RPMI7951 (cell line): ENCODE data around the gene TAF6L. TPM values are rescaled to one million over a fixed set of nuclear protein-coding genes. Genes with fewer than 3 reads are reported as not detected.
"Not testable (repeated sequence)": the region's sequence is repeated elsewhere in the genome, so short reads cannot be mapped to it uniquely, and the experiment has no call there.

ENCODE experiments used
- DNase-seq: peaks from one replicate; pipeline ENCODE4 v3.0.0-alpha.2; 2012; ENCODE audit warnings: low read depth
- total RNA-seq: library from RNA; depleted of rRNA; stranded (reverse); fragments of >200 nt; shearing (Covaris generic); gene quantifications from 2 replicates; pipeline ENCODE4 v1.2.3, GENCODE V29; 2014

Gene TAF6L
- total RNA-seq, 1 experiment from 2014 or later = 15.1 TPM

DNA sequence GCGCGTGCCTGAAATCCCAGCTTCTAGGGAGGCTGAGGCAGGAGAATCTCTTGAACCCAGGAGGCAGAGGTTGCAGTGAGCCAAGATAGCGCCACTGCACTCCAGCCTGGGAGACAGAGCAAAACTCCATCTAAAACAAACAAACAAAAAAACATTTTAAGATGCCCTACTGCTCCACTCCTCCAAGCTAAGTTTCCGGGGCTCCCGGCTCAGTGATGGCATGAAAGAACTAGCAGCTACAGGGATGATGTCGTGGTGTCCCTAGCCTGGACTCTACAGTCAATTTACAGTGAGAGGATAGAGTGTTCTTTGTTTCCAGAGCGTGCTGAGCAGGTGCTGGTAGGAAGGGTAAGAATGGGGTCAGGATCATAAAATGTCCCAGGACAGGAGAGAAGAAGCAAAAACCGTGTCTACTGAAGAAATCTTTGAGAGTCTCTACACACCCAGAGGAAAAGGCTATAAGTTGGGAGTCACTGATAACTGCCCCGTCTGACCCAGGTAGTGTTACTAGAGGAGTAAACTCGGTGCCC, 16.0 kb upstream of the TAF6L start:
- no peak for DNase-seq

DNA sequence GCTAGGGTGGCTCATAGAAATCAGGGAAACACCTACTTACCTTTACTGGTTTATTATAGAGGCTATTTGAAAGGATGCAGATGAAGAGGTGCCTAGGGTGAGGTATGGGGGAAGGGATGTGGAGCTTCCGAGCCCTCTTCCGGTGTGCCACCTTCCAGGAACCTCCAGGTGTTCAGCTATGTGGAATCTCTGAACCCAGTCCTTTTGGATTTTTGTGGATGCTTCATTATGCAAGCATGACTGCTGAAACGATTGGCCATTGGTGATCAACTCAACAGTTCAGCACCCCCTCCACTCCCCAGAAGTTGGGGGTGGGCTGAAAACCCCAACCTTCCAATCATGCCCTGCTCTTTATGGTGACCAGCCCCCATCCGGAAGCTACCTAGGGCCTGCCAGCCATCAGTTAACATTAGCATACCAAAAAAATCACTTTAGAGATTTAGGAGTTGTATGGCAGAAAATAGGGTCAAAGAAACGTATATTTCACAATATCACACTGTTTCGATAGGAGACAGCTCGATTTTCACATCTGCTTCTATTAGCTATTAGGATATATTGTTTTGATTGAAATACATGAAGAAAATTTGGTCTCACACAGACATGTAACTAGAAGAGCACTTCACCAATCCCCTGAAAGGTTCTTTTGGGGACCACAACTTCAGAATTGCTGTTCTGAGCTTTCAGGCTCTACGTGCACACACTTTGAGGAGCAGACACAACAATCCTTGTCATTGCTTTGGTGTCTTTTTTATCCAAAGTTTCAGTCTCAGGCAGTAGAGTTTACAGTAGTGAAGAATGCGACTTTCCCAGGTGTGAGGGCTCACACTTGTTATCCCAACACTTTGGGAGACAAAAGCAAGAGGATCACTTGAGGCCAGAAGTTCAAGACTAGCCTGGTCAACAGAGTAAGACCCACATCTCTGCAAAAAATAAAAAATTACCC, 13.1 kb upstream of the TAF6L start:
- DNase-seq = no peak

- DNase-seq = not testable (repeated sequence)
Observed at GRCh38 chr11:62760867-62761227, 10.3 kb upstream of the TAF6L start.

- DNase-seq = no peak
Observed at GRCh38 chr11:62770778-62771143, 435 bp upstream of the TAF6L start.

GRCh38 chr11:62774407-62774806, 3.2 kb downstream of the TAF6L start:
- DNase-seq = no peak

GRCh38 chr11:62775646-62776045, 4.5 kb downstream of the TAF6L start:
- DNase-seq = no peak

DNA sequence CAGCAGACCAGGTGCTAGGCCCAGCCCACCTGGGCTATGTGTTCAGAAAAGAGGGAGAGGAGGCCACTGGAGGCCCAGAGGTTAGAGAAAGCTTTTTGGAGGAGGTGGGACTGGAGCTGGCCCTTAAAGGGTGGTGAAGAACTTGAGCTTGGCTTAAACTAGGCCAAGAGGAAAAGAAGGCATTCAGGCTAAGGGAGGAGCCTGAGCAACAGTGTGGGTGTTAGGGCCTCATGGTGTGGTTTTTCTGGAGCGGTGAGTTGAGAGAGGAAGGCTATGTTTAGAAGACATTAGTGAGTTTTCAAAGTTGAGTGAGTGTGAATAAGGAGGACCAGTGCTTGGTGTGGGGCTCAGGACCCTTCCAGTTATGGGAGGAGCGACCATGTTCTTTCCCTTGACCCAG, 6.2 kb downstream of the TAF6L start:
- no peak for DNase-seq

- no peak for DNase-seq
Observed at GRCh38 chr11:62778441-62778840, 7.2 kb downstream of the TAF6L start.

DNA sequence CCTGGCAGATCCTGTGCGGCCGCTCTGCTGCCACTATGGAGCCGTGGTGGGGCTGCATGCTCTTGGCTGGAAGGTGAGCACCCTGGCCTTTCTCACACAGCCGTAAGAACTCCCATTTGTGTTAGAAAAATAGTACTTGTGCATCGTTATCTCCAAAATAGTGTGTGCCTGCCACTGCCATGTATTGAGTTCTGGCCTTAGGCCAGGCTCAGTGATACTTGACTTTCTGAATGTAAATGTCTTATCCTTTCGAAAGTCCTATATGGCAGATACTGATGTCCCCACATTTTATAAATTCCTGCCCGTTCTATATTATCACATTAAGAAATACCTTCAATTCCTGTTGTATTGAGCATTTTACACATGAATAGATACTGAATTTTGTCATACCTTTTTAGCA, 11.6 kb downstream of the TAF6L start:
- DNase-seq = no peak

DNA sequence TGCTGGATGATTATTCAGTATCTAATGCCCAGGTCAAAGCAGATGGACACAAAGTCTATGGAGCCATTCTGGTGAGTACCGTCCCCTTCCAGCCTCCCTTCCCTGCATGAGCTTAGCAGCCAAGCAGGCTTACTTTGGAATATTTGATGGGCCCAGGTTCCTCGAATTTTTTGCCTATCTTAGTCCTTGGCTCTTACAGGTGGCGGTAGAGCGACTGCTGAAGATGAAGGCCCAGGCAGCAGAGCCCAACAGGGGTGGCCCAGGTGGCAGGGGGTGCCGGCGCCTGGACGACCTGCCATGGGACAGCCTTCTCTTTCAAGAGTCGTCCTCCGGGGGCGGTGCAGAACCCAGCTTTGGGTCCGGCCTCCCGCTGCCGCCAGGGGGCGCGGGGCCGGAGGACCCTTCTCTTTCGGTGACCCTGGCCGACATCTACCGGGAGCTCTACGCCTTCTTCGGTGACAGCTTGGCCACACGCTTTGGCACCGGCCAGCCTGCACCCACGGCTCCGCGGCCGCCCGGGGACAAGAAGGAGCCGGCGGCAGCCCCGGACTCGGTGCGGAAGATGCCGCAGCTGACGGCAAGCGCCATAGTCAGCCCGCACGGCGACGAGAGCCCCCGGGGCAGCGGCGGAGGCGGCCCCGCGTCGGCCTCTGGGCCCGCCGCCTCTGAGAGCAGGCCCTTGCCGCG, 15.3 kb downstream of the TAF6L start:
- peak; percentile 80 for DNase-seq

GRCh38 chr11:62787005-62787759, 16.0 kb downstream of the TAF6L start, which contains the start of gene TMEM179B:
Gene TMEM179B, plus strand, starts transcription at chr11:62787402. Its CDS starts 30 bp downstream, at chr11:62787432.
- peak; percentile 96 for DNase-seq

- no peak for DNase-seq
Observed at GRCh38 chr11:62788991-62789390, 17.8 kb downstream of the TAF6L start.

- DNase-seq = no peak
Observed at GRCh38 chr11:62789576-62789975, 18.4 kb downstream of the TAF6L start.

DNA sequence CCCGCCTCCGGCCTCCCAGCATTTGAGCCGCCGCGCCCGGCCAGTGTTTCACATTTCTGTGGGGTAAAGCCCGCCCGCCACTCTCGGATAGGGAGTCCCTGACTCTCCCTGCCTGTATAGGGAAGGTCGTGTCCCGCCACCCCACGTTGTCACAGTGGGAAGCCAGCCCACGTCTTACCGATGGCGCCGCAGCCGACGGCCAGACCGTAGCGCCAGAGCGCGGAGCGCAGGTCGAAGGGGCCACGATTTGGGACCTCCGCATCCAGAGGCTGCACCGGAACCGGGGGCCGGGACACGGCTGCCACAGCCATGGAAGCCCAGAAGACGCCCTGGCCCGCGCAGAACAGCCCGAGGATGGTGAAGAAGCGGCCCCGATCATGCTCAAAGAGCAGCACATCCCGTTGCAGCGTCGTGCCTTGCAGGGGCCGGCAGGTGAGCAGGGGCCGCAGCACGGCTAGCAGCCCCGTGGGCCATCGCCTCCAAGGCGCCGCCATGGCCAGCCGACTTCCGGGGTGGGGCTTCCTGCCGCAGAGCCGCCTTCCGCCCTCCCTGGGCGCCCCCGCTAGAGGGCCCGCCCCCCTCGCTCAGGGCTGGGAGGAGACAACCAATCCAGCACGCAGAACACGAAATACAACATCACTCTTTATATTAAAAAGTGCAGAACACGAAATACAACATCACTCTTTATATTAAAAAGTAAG, 20.5 kb downstream of the TAF6L start, which contains the start of gene TMEM223:
Gene TMEM223 (minus strand): TSS at position 506 of the 701 bp plus-strand sequence. CDS start 12 bp downstream, at position 494.
- DNase-seq = peak; percentile 79

DNA sequence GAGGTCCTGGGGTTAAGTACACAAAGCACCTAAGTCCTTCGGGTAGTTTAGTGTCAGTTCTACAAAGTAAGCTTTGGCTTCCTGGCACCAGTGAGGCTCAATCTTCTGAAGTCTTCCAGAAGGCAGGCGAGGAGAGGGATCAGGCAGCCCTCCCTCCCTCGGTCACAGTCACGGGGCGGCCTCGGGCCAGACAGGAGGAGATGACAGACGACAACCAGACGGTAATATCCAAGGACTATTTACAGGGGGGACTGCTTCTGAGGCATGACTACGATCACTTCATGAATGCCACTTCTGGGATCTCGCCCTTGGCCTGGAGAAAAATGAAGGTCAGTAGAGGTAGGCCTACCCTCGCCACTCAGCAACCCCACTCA, 21.0 kb downstream of the TAF6L start:
- DNase-seq = no peak

DNA sequence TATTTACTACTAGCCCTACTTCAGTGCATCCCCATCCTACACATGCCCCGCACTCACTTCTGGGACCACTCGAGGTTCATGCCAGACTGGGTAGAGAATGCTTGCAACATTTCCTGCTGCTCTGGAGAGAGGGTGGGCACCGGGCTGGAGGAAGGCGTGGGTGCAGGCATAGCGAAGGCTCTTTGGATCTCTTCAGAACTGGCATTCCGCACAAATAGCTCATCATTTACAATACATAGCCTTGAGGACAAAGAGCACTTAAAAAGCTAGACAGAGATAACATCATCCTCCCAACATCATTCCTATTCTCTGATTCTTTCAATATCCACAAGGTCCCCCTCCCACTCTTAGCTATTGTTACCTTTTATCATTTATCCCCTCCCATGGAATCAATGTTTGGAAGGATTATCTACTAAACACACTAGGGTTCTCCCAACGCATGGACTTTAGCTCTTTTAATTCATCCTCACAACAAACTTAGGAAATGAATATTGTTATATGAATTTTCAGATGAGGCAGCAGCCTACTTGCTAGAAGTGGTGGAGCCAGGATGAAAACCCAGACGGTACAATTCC, 23.1 kb downstream of the TAF6L start:
- no peak for DNase-seq

DNA sequence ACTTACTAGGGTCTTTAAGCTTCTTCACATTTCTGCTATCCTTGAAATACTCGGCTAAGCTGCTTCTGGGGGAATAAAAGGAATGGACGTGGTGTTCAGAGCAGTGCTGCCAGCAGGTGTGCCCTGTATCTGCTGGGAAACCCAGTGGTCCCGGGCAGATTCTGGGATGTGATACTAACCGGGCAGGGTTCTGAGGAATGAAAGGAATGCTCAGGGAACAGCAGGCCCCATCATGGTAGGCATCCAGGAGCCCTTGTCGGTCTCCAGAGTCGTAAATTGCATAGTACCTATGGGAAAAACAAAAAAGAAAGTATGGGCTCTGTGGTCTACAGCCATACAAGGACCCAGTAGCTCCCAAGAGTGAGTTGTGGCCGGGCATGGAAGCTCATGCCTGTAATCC, 25.1 kb downstream of the TAF6L start:
- DNase-seq = no peak

- DNase-seq = no peak
Observed at GRCh38 chr11:62799486-62799885, 28.3 kb downstream of the TAF6L start.

- DNase-seq = no peak
Observed at GRCh38 chr11:62801071-62801470, 29.9 kb downstream of the TAF6L start.

DNA sequence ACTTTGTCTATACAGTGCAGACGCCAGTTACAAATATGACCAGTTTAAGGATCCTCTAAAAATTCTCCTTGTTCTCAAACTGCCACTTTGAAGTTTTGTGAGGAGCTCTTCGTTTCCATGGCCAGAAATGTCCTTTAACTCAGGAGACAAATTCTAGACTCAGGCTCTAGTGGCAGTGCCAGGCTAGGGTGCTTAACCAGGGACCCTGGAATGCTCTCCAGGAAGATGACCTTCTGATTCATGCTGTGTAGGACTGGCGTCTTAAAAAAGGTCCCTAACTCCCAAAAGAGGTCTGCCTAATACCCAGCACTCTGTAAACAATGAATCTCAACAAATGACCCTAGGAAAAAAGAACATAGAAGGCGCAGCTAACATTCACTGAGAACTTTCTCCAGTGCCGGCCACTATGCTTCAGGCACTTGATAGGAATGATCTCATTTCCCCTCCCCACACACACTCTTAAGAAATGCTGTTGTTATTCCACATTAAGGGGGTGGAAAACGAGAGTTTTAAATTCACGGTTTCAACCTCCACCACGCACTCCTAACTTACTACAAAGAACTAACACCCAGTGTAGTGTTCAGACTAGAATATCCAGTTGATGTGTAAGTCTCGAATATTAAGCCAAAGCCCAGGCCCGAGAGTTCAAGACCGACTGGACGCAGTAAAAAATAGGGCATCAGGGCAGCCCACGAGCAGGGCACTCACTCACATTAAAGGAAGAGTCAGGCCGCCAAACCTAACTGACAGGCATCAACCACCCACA, 33.3 kb downstream of the TAF6L start:
- DNase-seq = peak; percentile 41
